Measurements from ENCODE around the gene DLX5.

Gene DLX5

DNA sequence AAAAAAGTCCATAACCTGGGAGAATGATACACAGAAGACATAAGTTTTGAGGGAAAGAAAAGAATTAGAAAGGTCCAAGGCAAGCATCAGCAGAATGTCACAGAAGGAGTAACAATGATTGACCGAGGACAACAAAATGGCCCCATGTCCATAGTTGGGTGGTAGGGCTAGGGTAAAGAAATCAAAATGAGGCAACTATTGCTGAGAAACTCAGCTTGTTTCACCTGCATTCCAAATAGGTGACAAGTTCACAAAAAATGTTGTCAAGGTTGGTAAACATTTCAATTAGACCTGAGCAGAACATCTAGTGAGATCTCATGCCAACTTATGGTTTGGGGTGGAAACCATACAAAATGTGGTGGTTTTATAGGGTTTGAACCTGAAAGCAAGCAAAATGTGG is 42.0 kb downstream of the DLX5 start:
- DNase-seq (ENCODE audit: low spot score in 2 of 2): no peak
- H3K27me3 ChIP-seq (ENCODE audit: low read depth): no peaks in the 10 kb centered on the region
- H3K4me1 ChIP-seq: peaks cover 17% of the 10 kb centered on the region
- no peaks in the 10 kb centered on the region for H3K36me3 ChIP-seq (replicated peaks)
- in situ Hi-C loops (cut with MboI; ENCODE audit: low sequenced_read_pairs): no loop called here
- no peaks in the 10 kb centered on the region for H3K9me3 ChIP-seq
- no peak overlapping the region for H3K4me3 ChIP-seq

DNA sequence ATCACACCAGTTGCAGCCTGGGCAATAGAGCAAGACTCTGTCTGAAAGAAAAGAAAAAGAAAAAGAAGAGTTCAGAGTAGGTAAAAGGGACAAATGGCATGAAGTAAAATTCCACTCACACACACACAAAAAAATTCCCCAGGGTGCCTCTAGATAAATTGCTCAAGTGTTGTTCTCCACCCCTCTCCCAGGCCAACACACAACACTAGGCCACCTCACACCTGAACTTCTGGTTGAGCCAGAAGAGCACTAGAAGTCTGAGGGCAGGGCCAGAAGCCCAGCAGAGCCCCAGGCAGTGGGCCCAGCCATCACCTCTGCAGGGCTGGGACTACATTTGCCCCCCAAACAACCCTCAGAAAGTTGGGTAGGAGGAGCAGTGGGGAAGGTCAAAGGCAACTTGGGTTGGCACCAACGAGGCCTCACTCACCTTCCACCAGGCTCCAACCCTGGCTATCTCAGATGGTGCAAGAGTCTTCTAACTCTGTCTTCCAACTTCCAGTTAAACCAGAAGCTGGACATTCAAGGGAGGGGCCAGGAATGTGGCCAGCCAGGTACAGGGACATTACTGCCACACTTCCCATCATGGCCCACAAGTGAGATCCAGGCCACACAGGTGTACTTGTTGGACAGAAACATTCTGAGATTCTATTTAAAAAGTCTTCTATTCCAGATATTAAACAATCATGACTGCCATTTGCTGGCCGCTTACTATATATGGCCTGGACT is 44.9 kb downstream of the DLX5 start:
- Histone ChIP-seq H3K27me3 (ENCODE audit: low read depth) (no peaks in the 10 kb centered on the region), H3K36me3 (replicated peaks) (no peaks in the 10 kb centered on the region), H3K4me1 (no peaks in the 10 kb centered on the region), H3K4me3 (no peak overlapping the region), H3K9me3 (no peaks in the 10 kb centered on the region)
- in situ Hi-C loops (cut with MboI; ENCODE audit: low sequenced_read_pairs): no loop called here
- no peak for DNase-seq (ENCODE audit: low spot score in 2 of 2)

DNA sequence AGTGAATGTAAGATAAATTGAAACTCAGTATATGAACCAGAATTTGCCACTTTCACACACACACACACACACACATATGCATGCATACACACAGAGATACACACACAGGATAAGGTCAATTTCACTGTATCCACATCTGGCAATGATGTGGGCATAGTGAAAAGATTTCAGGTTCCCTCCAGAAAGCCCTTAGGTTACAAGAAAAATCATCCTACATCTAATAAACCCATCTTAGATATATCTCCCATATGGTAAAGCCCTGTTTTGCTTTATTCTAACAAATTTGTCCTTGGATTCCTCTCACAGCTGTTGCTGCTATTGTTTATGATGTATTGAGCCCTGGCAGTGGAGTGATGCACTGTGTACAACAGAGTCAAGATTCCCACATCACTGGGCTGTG is 47.2 kb downstream of the DLX5 start:
- no peaks in the 10 kb centered on the region for H3K4me1 ChIP-seq

DNA sequence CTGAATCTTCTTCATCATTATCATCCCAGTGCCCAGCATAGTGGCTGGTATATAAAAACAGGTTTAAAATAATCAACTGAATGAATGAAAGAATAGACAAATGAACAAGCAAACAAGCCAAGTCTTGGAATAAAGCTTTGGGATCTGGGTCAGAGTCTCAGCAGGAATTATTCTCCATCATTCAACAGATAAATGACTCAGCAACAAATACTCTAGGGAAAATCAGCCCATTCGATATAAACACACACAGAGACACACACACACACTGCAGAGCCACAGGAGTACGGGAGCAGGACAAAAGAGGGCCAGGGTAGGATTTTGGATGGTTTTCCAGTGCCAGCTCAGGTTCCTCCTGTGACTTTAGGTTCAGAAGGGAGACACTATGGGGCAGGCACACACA is 48.5 kb downstream of the DLX5 start:
- no peaks in the 10 kb centered on the region for H3K9me3 ChIP-seq
- in situ Hi-C loops (cut with MboI; ENCODE audit: low sequenced_read_pairs): no loop called here
- no peak for DNase-seq (ENCODE audit: low spot score in 2 of 2)

More for the DNA sequence above, 47.2 kb downstream of the DLX5 start:
- Histone ChIP-seq H3K9me3 (no peaks in the 10 kb centered on the region), H3K27me3 (ENCODE audit: low read depth) (no peaks in the 10 kb centered on the region), H3K4me3 (no peak overlapping the region), H3K36me3 (replicated peaks) (no peaks in the 10 kb centered on the region)
- in situ Hi-C loops (cut with MboI; ENCODE audit: low sequenced_read_pairs): no loop called here
- DNase-seq (ENCODE audit: low spot score in 2 of 2): no peak

DNA sequence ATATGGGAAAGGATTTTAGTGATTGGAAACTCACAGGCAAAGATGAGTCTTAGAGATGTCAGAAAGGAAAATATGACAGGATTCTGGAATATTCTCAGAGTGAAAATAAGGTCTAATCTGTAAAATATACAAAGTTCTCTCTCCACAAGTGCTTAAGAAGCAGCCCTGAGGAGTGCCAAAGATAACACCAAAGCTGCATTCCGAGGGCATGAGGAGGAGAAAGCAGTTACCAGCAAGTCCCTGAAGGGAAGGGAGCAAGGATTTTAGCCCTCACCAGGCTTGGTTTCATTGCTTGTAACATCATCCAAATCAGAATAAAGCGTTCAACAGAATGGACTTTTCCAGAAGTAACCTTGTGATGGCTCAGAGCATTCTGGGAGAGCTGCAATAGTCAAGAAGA is 50.6 kb downstream of the DLX5 start:
- peaks cover 6% of the 10 kb centered on the region for H3K4me1 ChIP-seq
- no peaks in the 10 kb centered on the region for H3K36me3 ChIP-seq (replicated peaks)
- no peaks in the 10 kb centered on the region for H3K9me3 ChIP-seq
- DNase-seq (ENCODE audit: low spot score in 2 of 2): no peak
- H3K27me3 ChIP-seq (ENCODE audit: low read depth): no peaks in the 10 kb centered on the region
- no peak overlapping the region for H3K4me3 ChIP-seq
- in situ Hi-C loops (cut with MboI; ENCODE audit: low sequenced_read_pairs): no loop called here

More for the DNA sequence above, 48.5 kb downstream of the DLX5 start:
- Histone ChIP-seq H3K4me3 (no peak overlapping the region), H3K4me1 (no peaks in the 10 kb centered on the region), H3K27me3 (ENCODE audit: low read depth) (no peaks in the 10 kb centered on the region), H3K36me3 (replicated peaks) (no peaks in the 10 kb centered on the region)

DNA sequence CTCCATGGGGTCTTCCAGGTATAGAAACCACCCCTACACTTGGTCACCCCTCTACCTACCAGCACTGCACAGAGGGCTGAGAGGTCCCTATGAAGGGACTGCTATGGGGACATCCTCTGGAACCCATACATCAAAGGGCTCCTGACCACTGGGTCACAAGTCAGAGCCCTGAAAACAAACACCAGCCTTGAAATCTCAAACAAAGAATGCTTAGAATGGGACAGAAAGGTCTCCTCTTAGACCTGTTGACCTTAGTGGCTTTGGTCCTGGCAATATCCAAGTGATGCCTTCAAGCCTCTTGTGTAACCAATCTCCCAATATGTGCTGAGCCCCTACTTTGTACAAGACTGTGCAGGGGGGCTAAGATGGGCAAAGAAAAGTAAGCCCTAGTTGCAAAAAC is 53.9 kb downstream of the DLX5 start:
- Histone ChIP-seq H3K27me3 (ENCODE audit: low read depth) (no peaks in the 10 kb centered on the region; the same call in 1 of the 2 replicates), H3K4me1 (peaks cover 11% of the 10 kb centered on the region), H3K4me3 (no peak overlapping the region), H3K36me3 (replicated peaks) (no peaks in the 10 kb centered on the region), H3K9me3 (no peaks in the 10 kb centered on the region)
- DNase-seq (ENCODE audit: low spot score in 2 of 2): no peak
- in situ Hi-C loops (cut with MboI; ENCODE audit: low sequenced_read_pairs): no loop called here

All from HAP-1 (cell line).